HUES48 (cell line): ENCODE data around the gene STRAP.

ENCODE experiments used
- H3K27ac ChIP-seq: one replicate; pipeline ENCODE4 v1.7.0; 2013; ENCODE audit warnings: low read depth, low read length, inconsistent platforms
- H3K27me3 ChIP-seq: 2 replicates; pipeline ENCODE4 v1.6.1; 2013; ENCODE audit warnings: mild to moderate bottlenecking, low read length; ENCODE audit not compliant: control insufficient read depth, insufficient read depth
- H3K36me3 ChIP-seq: 2 replicates; pipeline ENCODE4 v1.6.1; 2013; ENCODE audit warnings: low read length; ENCODE audit not compliant: control insufficient read depth, insufficient read depth
- H3K4me1 ChIP-seq: 2 replicates; pipeline ENCODE4 v1.6.1; 2013; ENCODE audit warnings: mild to moderate bottlenecking, low read length; ENCODE audit not compliant: control insufficient read depth, insufficient read depth
- H3K4me3 ChIP-seq: 2 replicates; pipeline ENCODE4 v1.5.1; 2013; ENCODE audit warnings: mild to moderate bottlenecking, low read depth, low read length
- H3K9ac ChIP-seq: 2 replicates; pipeline ENCODE4 v1.6.1; 2013; ENCODE audit warnings: mild to moderate bottlenecking, low read depth, low read length, moderate library complexity
- H3K9me3 ChIP-seq: 2 replicates; pipeline ENCODE4 v1.6.1; 2013; ENCODE audit warnings: low read length; ENCODE audit not compliant: control insufficient read depth, insufficient read depth

Gene STRAP

DNA sequence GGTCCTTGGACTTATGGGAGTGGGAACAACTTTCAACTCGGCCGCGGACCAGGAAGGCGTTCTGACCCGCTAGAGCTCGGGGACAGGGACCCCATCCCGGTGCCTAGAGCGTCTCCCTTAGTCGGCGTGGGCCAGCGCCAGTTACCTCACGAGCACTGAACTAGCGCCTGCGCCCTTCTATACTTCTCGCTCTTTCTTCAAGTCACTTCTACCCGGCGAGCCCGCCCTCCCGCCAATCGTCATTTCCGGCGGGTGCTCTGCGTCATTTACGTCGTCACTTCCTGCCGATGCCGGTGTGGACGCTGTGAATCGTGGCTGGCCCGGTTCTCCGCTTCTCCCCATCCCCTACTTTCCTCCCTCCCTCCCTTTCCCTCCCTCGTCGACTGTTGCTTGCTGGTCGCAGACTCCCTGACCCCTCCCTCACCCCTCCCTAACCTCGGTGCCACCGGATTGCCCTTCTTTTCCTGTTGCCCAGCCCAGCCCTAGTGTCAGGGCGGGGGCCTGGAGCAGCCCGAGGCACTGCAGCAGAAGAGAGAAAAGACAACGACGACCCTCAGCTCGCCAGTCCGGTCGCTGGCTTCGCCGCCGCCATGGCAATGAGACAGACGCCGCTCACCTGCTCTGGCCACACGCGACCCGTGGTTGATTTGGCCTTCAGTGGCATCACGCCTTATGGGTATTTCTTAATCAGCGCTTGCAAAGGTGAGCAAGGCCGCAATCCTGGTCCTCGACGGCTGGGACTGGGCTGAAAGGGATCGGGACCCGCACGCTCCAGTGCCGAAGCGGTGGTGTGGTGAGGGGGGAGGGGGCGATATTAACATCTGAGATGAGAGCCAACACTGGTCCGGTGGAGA is at the start of gene STRAP:
Gene STRAP (plus strand): TSS at position 270 of the 854 bp plus-strand sequence. CDS start 321 bp downstream, at position 591.
- Histone ChIP-seq H3K27me3 (no peaks in the 10 kb centered on the region), H3K9ac (peak within 1 kb of the TSS; percentile 98), H3K4me1 (peaks cover 8% of the 10 kb centered on the region), H3K4me3 (peak within 1 kb of the TSS; percentile 99), H3K36me3 (peaks cover 36% of the 10 kb centered on the region), H3K9me3 (no peaks in the 10 kb centered on the region), H3K27ac (peak within 1 kb of the TSS; percentile 99)

DNA sequence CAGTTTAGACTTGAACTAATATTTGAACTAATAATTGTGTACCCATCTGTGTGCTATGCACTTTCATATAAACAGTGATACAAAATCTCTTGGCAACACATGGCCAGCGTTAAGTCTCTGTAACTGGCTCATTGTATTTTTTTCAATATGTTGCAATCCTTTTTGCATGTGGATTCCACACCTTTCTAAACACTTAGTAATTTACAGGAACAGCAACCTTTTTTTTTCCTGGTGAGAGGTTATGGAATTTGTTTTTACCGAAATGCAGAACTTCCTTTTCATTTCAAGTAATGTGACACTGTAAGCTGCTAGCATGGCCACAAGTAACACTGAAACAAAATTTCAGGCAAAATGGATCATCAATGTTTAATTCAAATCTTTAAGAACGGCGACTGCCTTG is 47.6 kb upstream of the STRAP start:
- Histone ChIP-seq H3K27ac (no peak overlapping the region), H3K36me3 (no peaks in the 10 kb centered on the region)

DNA sequence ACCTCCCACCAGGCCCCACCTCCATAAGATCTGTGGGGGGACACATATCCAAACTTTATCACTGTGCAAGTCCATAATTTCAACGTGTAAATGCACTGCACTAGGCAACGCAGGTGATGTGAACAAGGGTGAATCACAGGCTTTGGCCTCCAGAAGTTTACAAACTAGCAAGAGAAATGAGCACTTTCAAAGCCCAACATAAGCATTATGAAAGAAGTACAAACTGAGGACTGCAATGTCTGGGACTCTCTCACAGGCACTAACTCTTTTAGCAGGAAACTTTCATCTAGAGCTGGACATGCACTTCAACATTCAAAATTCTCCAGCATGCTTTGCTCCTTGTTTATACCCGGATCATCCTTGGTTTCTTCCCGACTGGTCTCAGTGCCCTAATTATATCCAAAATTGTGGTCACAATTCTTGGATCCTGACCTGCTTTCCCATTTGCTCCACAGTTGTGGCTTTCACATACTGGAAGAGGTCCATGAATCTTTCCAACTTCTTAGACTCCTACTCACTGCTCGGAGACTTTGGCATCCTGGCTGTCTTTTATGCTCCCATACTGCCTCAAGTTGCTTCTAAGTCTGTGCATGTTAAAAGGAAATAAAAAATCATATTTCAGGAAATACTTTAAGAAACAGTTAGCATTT is 44.9 kb upstream of the STRAP start:
- no peaks in the 10 kb centered on the region for H3K27me3 ChIP-seq
- no peak overlapping the region for H3K9ac ChIP-seq
- no peak overlapping the region for H3K27ac ChIP-seq
- no peaks in the 10 kb centered on the region for H3K36me3 ChIP-seq
- no peak overlapping the region for H3K4me3 ChIP-seq
- no peaks in the 10 kb centered on the region for H3K9me3 ChIP-seq
- H3K4me1 ChIP-seq = no peaks in the 10 kb centered on the region

More for the DNA sequence above, 47.6 kb upstream of the STRAP start:
- H3K4me3 ChIP-seq = no peak overlapping the region
- H3K4me1 ChIP-seq = no peaks in the 10 kb centered on the region
- no peak overlapping the region for H3K9ac ChIP-seq
- no peaks in the 10 kb centered on the region for H3K9me3 ChIP-seq
- H3K27me3 ChIP-seq = no peaks in the 10 kb centered on the region

DNA sequence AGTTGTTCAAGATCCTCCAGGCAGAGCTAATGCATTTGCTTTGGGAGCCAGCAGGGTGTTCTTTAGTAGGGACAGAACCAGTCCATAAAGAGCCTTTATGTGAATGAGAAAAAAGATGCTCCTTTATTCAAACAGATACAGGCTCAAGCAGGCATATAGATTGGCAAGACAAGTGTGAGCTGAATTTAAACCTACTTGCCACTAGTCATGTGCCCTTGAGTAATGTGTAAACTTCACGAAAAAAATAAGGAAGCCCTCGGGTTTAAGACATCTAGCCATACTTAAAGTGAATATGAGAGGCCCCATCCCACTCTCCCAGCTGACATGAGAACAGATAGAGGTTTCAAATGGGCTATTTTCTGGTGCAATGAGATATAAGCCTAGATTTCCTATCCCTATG is 43.1 kb upstream of the STRAP start:
- H3K27me3 ChIP-seq = no peaks in the 10 kb centered on the region
- H3K4me1 ChIP-seq = no peaks in the 10 kb centered on the region
- H3K4me3 ChIP-seq = no peak overlapping the region
- H3K9ac ChIP-seq = no peak overlapping the region
- no peak overlapping the region for H3K27ac ChIP-seq
- H3K9me3 ChIP-seq = no peaks in the 10 kb centered on the region
- H3K36me3 ChIP-seq = no peaks in the 10 kb centered on the region

DNA sequence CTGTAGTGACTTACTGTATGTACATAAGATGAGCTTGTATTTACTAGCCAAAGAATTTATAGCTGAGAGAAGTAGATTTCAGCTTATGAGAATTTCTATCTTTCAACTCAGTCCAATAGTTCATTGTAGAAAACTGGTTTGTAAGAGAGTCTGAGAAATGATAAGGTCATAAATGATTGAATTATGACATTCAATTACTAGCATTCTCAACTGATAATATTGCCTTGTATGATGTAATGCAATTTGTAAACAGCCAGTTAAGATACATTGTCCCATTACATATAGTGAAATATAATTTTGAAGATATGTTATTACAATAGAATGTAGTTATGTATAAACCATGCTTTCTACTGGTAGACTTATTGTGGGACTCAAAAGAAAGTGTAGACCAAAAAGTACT is 42.5 kb upstream of the STRAP start:
- no peaks in the 10 kb centered on the region for H3K36me3 ChIP-seq
- no peak overlapping the region for H3K9ac ChIP-seq
- H3K4me3 ChIP-seq = no peak overlapping the region
- no peak overlapping the region for H3K27ac ChIP-seq
- no peaks in the 10 kb centered on the region for H3K9me3 ChIP-seq
- no peaks in the 10 kb centered on the region for H3K27me3 ChIP-seq
- no peaks in the 10 kb centered on the region for H3K4me1 ChIP-seq

- Histone ChIP-seq H3K27ac (no peak overlapping the region), H3K4me3 (no peak overlapping the region), H3K9ac (no peak overlapping the region), H3K9me3 (no peaks in the 10 kb centered on the region), H3K4me1 (no peaks in the 10 kb centered on the region), H3K27me3 (no peaks in the 10 kb centered on the region), H3K36me3 (no peaks in the 10 kb centered on the region)
Observed at GRCh38 chr12:15842108-15842507, 40.1 kb upstream of the STRAP start.

GRCh38 chr12:15846887-15847286 is 35.3 kb upstream of the STRAP start:
- no peak overlapping the region for H3K27ac ChIP-seq

DNA sequence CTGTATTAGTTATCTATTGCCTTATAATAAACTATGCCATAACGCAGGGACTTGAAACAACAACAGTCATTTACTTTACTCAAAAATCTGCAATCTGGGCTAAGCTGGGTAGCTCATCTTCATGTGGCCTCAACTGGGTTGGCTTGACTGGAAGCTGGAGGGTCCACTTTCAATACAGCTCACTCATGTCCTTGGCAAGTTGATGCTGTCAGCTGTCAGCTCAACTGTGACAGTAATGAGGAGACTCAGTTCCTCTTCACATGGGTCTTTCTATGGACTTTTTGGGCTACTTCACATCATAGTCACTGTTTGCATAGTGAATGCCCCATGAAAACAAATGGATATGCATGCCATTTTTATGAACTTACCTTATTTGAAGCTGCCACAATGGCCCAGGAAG is 33.6 kb upstream of the STRAP start:
- H3K4me3 ChIP-seq = no peak overlapping the region
- no peaks in the 10 kb centered on the region for H3K36me3 ChIP-seq
- H3K4me1 ChIP-seq = no peaks in the 10 kb centered on the region
- H3K9ac ChIP-seq = no peak overlapping the region
- no peak overlapping the region for H3K27ac ChIP-seq
- H3K27me3 ChIP-seq = no peaks in the 10 kb centered on the region
- H3K9me3 ChIP-seq = no peaks in the 10 kb centered on the region

More at GRCh38 chr12:15846887-15847286, 35.3 kb upstream of the STRAP start:
- Histone ChIP-seq H3K4me1 (no peaks in the 10 kb centered on the region), H3K36me3 (no peaks in the 10 kb centered on the region), H3K27me3 (no peaks in the 10 kb centered on the region), H3K9ac (no peak overlapping the region), H3K4me3 (no peak overlapping the region), H3K9me3 (no peaks in the 10 kb centered on the region)

GRCh38 chr12:15851045-15851620 is 31.1 kb upstream of the STRAP start:
- H3K27ac ChIP-seq = no peak overlapping the region
- H3K27me3 ChIP-seq = no peaks in the 10 kb centered on the region
- no peaks in the 10 kb centered on the region for H3K36me3 ChIP-seq
- no peak overlapping the region for H3K4me3 ChIP-seq
- H3K4me1 ChIP-seq = no peaks in the 10 kb centered on the region
- H3K9me3 ChIP-seq = no peaks in the 10 kb centered on the region
- no peak overlapping the region for H3K9ac ChIP-seq

DNA sequence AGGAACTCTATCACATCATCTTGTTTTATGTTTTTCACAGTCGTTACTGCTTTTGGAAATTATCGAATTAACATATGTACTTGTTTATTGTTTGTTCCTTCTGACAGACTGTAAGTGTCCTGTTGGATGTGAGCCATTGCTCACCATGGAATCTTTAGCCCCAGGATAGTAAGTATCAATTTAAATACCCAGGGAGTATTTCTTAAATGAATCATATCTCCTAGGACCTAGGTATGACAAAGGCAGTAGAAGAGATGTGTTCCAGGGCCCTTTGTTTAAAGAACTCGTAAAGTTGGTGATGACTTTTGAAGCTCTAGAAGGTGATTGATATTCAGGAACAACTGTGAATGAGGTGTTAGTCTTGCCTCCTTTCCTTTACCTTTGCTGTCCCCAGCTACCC is 30.3 kb upstream of the STRAP start:
- Histone ChIP-seq H3K27me3 (no peaks in the 10 kb centered on the region), H3K36me3 (no peaks in the 10 kb centered on the region), H3K4me1 (no peaks in the 10 kb centered on the region), H3K27ac (no peak overlapping the region), H3K4me3 (no peak overlapping the region), H3K9me3 (no peaks in the 10 kb centered on the region), H3K9ac (no peak overlapping the region)

DNA sequence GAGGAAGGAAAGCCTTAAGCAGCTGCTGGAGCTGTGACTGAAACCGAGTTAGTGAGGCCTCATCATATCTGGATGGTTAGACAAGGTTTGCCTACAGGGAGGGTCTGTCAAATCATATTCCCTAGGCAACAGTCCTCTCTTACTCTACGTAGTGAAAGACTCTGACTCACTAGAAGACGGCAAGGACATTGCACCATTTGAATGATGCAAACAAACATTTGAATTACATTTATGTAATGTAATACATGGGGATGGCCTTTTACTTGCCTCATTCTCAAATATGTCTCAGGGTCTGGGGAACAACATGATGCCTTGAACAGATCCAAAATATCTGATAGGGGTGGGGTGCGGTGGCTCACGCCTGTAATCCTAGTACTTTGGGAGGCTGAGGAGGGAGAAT is 29.8 kb upstream of the STRAP start:
- no peaks in the 10 kb centered on the region for H3K27me3 ChIP-seq
- H3K36me3 ChIP-seq = no peaks in the 10 kb centered on the region
- no peaks in the 10 kb centered on the region for H3K4me1 ChIP-seq
- H3K9ac ChIP-seq = no peak overlapping the region
- H3K9me3 ChIP-seq = no peaks in the 10 kb centered on the region
- H3K4me3 ChIP-seq = no peak overlapping the region
- no peak overlapping the region for H3K27ac ChIP-seq
